GM13977 (cell line): ENCODE data around the gene CROCC2.

Source experiments
- DNase-seq: peaks from one replicate; pipeline ENCODE4 v3.0.0; 2012; ENCODE audit warnings: low spot score
- CTCF ChIP-seq: IDR thresholded peaks from 2 replicates; pipeline ENCODE4 v1.5.1; 2012; ENCODE audit warnings: mild to moderate bottlenecking, control low read depth; ENCODE audit not compliant: insufficient read depth; ENCODE audit errors: extremely low read depth, missing control alignments
- in situ Hi-C: fragments of 300-500 bp; cut with MboI; formaldehyde crosslinking; loops from one replicate; pipeline ENCODE4 v1.12.0; 2022; ENCODE audit warnings: low sequenced_read_pairs, low pct_unique_long_range_greater_than_20kb, mixed read lengths, inconsistent platforms; ENCODE audit not compliant: unreplicated experiment

Gene CROCC2

GRCh38 chr2:241020629-241021190 lies 114.6 kb downstream of the CROCC2 start:
- TF ChIP-seq CTCF = no peak
- in situ Hi-C loops = no loop called here
- no peak for DNase-seq

- TF ChIP-seq CTCF = no peak
- no peak for DNase-seq
- in situ Hi-C loops = no loop called here
Measured at GRCh38 chr2:241025639-241026038, 119.5 kb downstream of the CROCC2 start.

- TF ChIP-seq CTCF = no peak
- DNase-seq = no peak
- in situ Hi-C loops = no loop called here
Measured at GRCh38 chr2:241029599-241030332, 123.6 kb downstream of the CROCC2 start.

GRCh38 chr2:241030333-241030680 lies 124.2 kb downstream of the CROCC2 start:
- TF ChIP-seq CTCF = no peak
- DNase-seq = no peak
- in situ Hi-C loops = no loop called here

GRCh38 chr2:241030883-241031282 lies 124.7 kb downstream of the CROCC2 start:
- no peak for TF ChIP-seq CTCF
- peak; percentile 16 for DNase-seq
- in situ Hi-C loops = no loop called here

GRCh38 chr2:241031436-241032165 lies 125.5 kb downstream of the CROCC2 start:
- no peak for TF ChIP-seq CTCF
- in situ Hi-C loops = no loop called here
- DNase-seq = no peak
